CD14-positive monocyte (primary cell): ENCODE results near the gene LRRC4C. TPM values are rescaled to one million over a fixed set of nuclear protein-coding genes. Genes with fewer than 3 reads are reported as not detected.

Experiments used
- DNase-seq, 3 donors: peaks; one replicate each; pipeline ENCODE4 v3.0.0-alpha.2; 2011 to 2022
- H2AFZ ChIP-seq: 2 replicates; pipeline ENCODE4 v1.6.0; 2012; ENCODE audit warnings: mild to moderate bottlenecking, low read depth, low read length, inconsistent platforms; ENCODE audit not compliant: insufficient read depth, poor library complexity, severe bottlenecking
- H3K27ac ChIP-seq, 2 donors: 1 replicate in 1 of 2; 2 replicates in 1 of 2; pipeline ENCODE4 v1.5.1; 2012 to 2013; ENCODE audit warnings: low read length in 2 of 2, control low read depth in 1 of 2, inconsistent platforms in 1 of 2, low read depth in 1 of 2, mild to moderate bottlenecking in 1 of 2
- H3K27me3 ChIP-seq, 2 donors: one replicate each; pipeline versions ENCODE4 v1.6.0 to v1.6.1; 2011 to 2013; ENCODE audit warnings: low read length in 2 of 2; ENCODE audit not compliant: control insufficient read depth in 2 of 2, insufficient read depth in 2 of 2
- H3K36me3 ChIP-seq, 2 donors: replicated peaks in 1 of 2; 1 replicate in 1 of 2; 2 replicates in 1 of 2; pipeline versions ENCODE4 v1.5.1 to v1.6.1; 2012 to 2013; ENCODE audit warnings: low read length in 2 of 2, control low read depth in 1 of 2, inconsistent platforms in 1 of 2, mild to moderate bottlenecking in 1 of 2; ENCODE audit not compliant: insufficient read depth in 2 of 2, control insufficient read depth in 1 of 2
- H3K4me1 ChIP-seq, 2 donors: 1 replicate in 1 of 2; 2 replicates in 1 of 2; pipeline versions ENCODE4 v1.5.1 to v1.6.1; 2012 to 2013; ENCODE audit warnings: low read length in 2 of 2, control low read depth in 1 of 2, inconsistent platforms in 1 of 2, mild to moderate bottlenecking in 1 of 2, moderate library complexity in 1 of 2; ENCODE audit not compliant: insufficient read depth in 2 of 2, control insufficient read depth in 1 of 2
- H3K4me2 ChIP-seq: replicated peaks from 2 replicates; pipeline ENCODE3; 2012; ENCODE audit warnings: low read length, moderate library complexity, mild to moderate bottlenecking; ENCODE audit not compliant: poor library complexity, severe bottlenecking; ENCODE audit errors: extremely low read depth
- H3K4me3 ChIP-seq, 3 experiments: fragments of 200-600 bp in 1 of 3; sonication (generic) in 1 of 3; replicated peaks in 1 of 3; 1 replicate in 2 of 3; 2 replicates in 1 of 3; pipeline ENCODE4 v1.5.1; 2011 to 2013; ENCODE audit warnings: low read length in 3 of 3, mild to moderate bottlenecking in 3 of 3, control low read depth in 2 of 3, low read depth in 2 of 3, inconsistent platforms in 1 of 3, moderate library complexity in 1 of 3
- H3K79me2 ChIP-seq: 2 replicates; pipeline ENCODE4 v1.6.0; 2012; ENCODE audit warnings: mild to moderate bottlenecking, control low read depth, inconsistent platforms, low read length, moderate library complexity; ENCODE audit not compliant: insufficient read depth
- H3K9ac ChIP-seq: 2 replicates; pipeline ENCODE4 v1.6.0; 2017; ENCODE audit warnings: low read length, mild to moderate bottlenecking; ENCODE audit not compliant: insufficient read depth, poor library complexity, severe bottlenecking
- H3K9me3 ChIP-seq, 2 donors: replicated peaks in 1 of 2; 1 replicate in 1 of 2; 2 replicates in 1 of 2; pipeline versions ENCODE4 v1.5.1 to v1.6.1; 2012 to 2013; ENCODE audit warnings: low read length in 2 of 2, control low read depth in 1 of 2; ENCODE audit not compliant: control insufficient read depth in 1 of 2, insufficient read depth in 1 of 2
- H4K20me1 ChIP-seq: 2 replicates; pipeline ENCODE4 v1.6.0; 2012; ENCODE audit warnings: mild to moderate bottlenecking, low read length, control low read depth, moderate library complexity; ENCODE audit not compliant: insufficient read depth
- H3K27ac Mint-ChIP-seq, 7 donors: one replicate each; pipeline ENCODE4 v1.8.0; 2020; ENCODE audit warnings: mild to moderate bottlenecking in 7 of 7, mixed read lengths in 7 of 7, moderate library complexity in 6 of 7, inconsistent platforms in 2 of 7
- H3K27me3 Mint-ChIP-seq, 3 donors: one replicate each; pipeline ENCODE4 v1.8.0; 2021 to 2022; ENCODE audit warnings: low read depth in 3 of 3, mild to moderate bottlenecking in 3 of 3, mixed read lengths in 3 of 3, moderate library complexity in 3 of 3, inconsistent platforms in 1 of 3
- H3K36me3 Mint-ChIP-seq, 2 donors: one replicate each; pipeline ENCODE4 v1.8.0; 2020; ENCODE audit warnings: mixed read lengths in 2 of 2, inconsistent platforms in 1 of 2, mild to moderate bottlenecking in 1 of 2
- H3K4me1 Mint-ChIP-seq: one replicate; pipeline ENCODE4 v1.8.0; 2020; ENCODE audit warnings: mild to moderate bottlenecking, mixed read lengths
- H3K4me3 Mint-ChIP-seq, 2 donors: one replicate each; pipeline ENCODE4 v1.8.0; 2020; ENCODE audit warnings: mild to moderate bottlenecking in 2 of 2, mixed read lengths in 2 of 2, moderate library complexity in 1 of 2
- H3K9me3 Mint-ChIP-seq, 7 donors: one replicate each; pipeline ENCODE4 v1.8.0; 2020 to 2022; ENCODE audit warnings: mixed read lengths in 7 of 7, mild to moderate bottlenecking in 6 of 7, moderate library complexity in 6 of 7, inconsistent platforms in 2 of 7
- WGBS: methylation state at CpG from one replicate; pipeline ENCODE4 v1.1.5; 2013; ENCODE audit warnings: missing lambda C conversion rate; ENCODE audit not compliant: insufficient coverage; 5-methylcytosine and 5-hydroxymethylcytosine counted together
- intact Hi-C, 2 donors: fragments of 100-400 bp; cut with micrococcal nuclease; formaldehyde crosslinking; loops; one replicate each; pipeline versions ENCODE4 v1.15.0 to v1.15.1; 2023
- polyA plus RNA-seq, 3 donors: library from polyadenylated mRNA; depleted of rRNA in 1 of 3; unstranded in 2 of 3; stranded (reverse) in 1 of 3; fragments of 300-500 nt in 2 of 3; fragments of >200 nt in 1 of 3; fragmentation: Illumina TruSeq in 2 of 3; gene quantifications; 1 replicate in 2 of 3; 2 replicates in 1 of 3; pipeline ENCODE4 v1.2.3, GENCODE V29; 2012 to 2021
- TF ChIP-seq, protein P1 (sequence below): fragments of 200-600 bp; IDR thresholded peaks from one replicate; pipeline ENCODE4 v1.8.0; 2022; ENCODE audit warnings: antibody characterized with exemption, mild to moderate bottlenecking

LRRC4C gene
- polyA plus RNA-seq, 3 donors = not detected

DNA sequence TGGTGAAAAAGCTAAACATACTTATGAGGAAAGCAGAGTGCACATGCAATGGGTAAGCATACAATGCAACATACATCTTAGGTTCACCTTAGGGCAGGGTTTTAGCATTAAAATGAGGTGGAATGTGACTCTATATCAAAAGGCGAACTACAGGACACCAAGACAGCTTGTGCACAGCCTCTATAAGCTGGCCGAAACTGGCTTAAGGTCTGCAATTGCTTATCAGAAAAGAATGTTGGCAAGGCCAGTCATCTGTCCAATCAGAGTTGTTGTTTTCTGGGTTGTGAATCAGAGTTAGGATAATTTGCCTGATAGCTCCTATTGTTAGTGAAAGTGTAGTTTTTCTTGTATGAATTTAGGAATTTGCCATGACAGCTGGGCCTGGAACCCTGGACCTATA lies 76.5 kb downstream of the LRRC4C start:
- 89% methylated on average over 1 of the region's 2 CpGs for WGBS
- no peak for DNase-seq
- Histone ChIP-seq H3K4me1 (no peaks in the 10 kb centered on the region), H3K9ac (no peak overlapping the region), H3K36me3 (no peaks in the 10 kb centered on the region), H3K27me3 (no peaks in the 10 kb centered on the region), H2AFZ (no peak overlapping the region), H4K20me1 (no peaks in the 10 kb centered on the region), H3K79me2 (no peaks in the 10 kb centered on the region), H3K9me3 (no peaks in the 10 kb centered on the region), H3K27ac (no peak overlapping the region), H3K4me2 (no peak overlapping the region), H3K4me3 (no peak overlapping the region)
- Mint-ChIP-seq H3K4me3 (no peak overlapping the region), H3K4me1 (no peaks in the 10 kb centered on the region), H3K9me3 (no peaks in the 10 kb centered on the region), H3K36me3 (no peaks in the 10 kb centered on the region), H3K27me3 (no peaks in the 10 kb centered on the region), H3K27ac (no peak overlapping the region)
- TF ChIP-seq, protein P1, sequence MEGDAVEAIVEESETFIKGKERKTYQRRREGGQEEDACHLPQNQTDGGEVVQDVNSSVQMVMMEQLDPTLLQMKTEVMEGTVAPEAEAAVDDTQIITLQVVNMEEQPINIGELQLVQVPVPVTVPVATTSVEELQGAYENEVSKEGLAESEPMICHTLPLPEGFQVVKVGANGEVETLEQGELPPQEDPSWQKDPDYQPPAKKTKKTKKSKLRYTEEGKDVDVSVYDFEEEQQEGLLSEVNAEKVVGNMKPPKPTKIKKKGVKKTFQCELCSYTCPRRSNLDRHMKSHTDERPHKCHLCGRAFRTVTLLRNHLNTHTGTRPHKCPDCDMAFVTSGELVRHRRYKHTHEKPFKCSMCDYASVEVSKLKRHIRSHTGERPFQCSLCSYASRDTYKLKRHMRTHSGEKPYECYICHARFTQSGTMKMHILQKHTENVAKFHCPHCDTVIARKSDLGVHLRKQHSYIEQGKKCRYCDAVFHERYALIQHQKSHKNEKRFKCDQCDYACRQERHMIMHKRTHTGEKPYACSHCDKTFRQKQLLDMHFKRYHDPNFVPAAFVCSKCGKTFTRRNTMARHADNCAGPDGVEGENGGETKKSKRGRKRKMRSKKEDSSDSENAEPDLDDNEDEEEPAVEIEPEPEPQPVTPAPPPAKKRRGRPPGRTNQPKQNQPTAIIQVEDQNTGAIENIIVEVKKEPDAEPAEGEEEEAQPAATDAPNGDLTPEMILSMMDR = no peak
- intact Hi-C loops = no loop called here

DNA sequence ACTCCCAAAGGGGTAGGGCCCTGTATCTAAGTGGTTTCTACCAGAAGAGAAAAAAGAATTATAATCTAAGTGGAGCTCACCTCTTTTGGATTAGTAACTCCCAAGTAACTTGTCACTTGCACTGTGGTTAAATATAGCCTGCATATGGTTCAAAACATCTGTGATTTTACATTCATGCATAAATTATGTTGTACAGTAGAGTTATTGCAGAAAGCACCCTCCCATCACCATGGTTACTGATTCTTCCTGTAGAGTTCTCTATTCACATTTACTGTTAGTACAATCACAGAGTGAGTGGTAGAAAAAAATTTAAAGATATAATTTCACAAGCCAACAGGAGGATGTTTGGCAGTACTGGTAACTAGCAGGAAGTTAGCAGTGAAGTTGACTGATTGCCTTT lies 80.4 kb downstream of the LRRC4C start:
- Histone ChIP-seq H3K27ac (no peak overlapping the region), H3K36me3 (no peaks in the 10 kb centered on the region), H3K4me2 (no peak overlapping the region), H3K9me3 (no peaks in the 10 kb centered on the region), H3K27me3 (no peaks in the 10 kb centered on the region), H3K9ac (no peak overlapping the region), H3K79me2 (no peaks in the 10 kb centered on the region), H4K20me1 (no peaks in the 10 kb centered on the region), H3K4me1 (no peaks in the 10 kb centered on the region), H2AFZ (no peak overlapping the region), H3K4me3 (no peak overlapping the region)
- Mint-ChIP-seq H3K36me3 (no peaks in the 10 kb centered on the region), H3K4me1 (no peaks in the 10 kb centered on the region), H3K4me3 (no peak overlapping the region), H3K27ac (no peak overlapping the region), H3K27me3 (no peaks in the 10 kb centered on the region), H3K9me3 (peaks cover 0 to 2% (median 0%) of the 10 kb centered on the region in 7 donors)
- TF ChIP-seq, protein P1 = no peak
- intact Hi-C loops = no loop called here
- DNase-seq = no peak
